ENCODE results near the gene RNU6-9.
A peak's percentile ranks its signal among the peaks of the same experiment; 100 is the strongest.
"Not testable (repeated sequence)": the region's sequence is repeated elsewhere in the genome, so short reads cannot be mapped to it uniquely, and the experiment has no call there.

Gene RNU6-9

DNA sequence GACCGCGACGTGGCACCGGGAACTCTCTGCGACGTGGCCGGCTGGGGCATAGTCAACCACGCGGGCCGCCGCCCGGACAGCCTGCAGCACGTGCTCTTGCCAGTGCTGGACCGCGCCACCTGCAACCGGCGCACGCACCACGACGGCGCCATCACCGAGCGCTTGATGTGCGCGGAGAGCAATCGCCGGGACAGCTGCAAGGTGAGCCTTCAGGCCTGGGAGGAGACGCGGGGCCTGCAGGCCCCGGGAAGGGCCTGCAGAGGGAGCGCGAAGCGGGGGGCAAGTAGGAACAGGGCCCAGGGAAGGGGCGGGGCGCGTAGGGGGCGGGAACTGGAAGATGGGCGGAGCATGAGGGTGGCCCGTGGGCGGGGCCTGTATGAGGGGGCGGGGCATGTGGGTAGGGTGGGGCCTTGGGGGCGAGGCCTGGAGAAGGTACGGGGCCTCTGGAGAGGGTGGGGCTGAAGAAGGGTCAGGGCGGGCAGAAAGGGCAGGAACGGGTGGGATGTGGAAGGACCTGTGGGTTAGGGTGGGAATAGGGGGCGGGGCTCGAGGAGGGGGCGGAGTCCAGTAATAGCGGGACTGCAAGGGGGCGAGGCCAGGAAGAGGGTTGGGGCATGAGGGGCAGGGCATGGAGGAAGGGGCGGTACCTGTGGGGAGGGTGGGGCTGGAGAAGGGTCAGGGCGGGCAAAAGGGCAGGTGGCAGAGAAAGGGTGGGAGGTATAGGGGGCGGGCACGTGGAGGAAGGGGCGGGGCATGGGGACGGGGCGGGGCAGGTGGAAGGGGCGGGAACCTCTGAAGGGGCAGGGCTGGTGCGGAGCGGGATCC, 31.3 kb upstream of the RNU6-9 start:
- DNase-seq (ENCODE audit: low spot score) = peak; percentile 93

DNA sequence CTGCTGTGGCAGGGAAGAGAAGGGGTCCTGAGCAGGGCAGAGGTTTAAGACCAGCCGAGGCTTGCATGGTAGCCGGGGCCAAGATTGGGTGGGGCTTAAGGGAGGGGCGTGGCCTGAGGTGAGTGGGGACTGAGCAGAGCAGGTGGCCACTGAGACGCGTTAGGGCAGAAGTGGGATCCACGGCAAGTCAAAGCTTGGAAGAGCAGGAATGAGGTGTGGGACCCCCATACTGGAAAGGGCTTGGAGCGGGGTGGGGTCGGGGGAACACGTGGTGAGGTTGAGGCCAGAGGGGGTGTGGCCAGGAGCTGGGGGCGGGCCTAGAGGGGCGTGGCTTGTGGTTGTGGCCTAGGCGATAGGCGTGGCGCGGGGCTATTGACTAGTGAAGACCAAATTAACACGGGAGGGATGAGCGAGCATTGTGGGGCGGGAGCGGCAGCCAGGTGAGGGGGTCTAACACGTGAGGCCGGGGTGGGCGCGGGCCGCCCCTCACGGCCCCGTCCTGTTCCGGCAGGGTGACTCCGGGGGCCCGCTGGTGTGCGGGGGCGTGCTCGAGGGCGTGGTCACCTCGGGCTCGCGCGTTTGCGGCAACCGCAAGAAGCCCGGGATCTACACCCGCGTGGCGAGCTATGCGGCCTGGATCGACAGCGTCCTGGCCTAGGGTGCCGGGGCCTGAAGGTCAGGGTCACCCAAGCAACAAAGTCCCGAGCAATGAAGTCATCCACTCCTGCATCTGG, 30.5 kb upstream of the RNU6-9 start:
- peak; percentile 88 for DNase-seq (ENCODE audit: low spot score)

DNA sequence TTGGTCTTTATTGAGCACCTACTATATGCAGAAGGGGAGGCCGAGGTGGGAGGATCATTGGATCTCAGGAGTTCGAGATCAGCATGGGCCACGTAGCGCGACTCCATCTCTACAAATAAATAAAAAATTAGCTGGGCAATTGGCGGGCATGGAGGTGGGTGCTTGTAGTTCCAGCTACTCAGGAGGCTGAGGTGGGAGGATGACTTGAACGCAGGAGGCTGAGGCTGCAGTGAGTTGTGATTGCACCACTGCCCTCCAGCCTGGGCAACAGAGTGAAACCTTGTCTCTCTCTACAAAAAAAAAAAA, 30.0 kb upstream of the RNU6-9 start:
- no peak for DNase-seq (ENCODE audit: low spot score)

DNA sequence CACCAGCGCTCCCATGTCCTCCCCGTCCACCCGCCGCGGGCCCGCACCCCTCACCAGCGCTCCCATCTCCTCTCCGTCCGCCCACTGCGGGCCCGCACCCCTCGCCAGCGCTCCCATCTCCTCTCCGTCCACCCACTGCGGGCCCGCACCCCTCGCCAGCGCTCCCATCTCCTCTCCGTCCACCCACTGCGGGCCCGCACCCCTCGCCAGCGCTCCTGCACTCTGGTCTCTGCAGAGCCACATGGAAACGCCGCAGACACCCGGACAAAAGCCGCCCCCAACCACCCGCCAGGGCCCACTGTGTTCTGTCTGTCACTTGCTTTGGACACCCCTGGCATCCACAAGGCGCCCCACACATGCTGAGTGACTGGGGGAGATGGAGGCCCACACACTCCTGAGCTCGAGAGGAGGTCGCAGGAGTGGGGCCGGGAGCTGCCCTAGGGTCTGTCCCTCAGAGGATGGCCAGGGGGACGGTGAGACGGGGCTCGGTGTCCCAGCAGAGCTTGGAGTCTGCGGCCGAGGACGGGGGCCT, 26.4 kb upstream of the RNU6-9 start:
- DNase-seq (ENCODE audit: low spot score) = no peak

DNA sequence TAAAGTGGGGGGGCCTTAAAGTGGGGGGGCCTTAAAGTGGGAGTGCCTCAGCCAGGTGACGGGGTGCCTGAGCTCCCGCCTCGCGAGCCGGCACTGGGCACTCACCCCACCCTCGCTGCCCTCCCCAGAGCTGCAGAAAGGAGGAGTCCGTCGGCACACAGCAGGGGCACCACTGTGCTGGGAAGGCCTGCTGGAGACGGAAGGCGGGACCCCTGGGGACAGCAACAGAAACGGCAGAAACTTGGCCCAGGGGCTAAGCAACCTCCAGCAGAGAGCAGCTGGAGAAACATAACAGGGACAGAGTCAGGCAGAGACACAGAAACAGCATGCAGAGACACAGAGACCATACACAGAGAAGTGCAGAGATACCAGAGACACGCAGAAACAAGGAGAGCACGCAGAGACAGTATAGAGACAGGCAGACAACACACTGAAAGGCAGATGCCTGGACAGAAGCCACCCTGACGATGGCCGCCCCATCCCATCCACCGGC, 25.9 kb upstream of the RNU6-9 start:
- DNase-seq (ENCODE audit: low spot score) = no peak

DNA sequence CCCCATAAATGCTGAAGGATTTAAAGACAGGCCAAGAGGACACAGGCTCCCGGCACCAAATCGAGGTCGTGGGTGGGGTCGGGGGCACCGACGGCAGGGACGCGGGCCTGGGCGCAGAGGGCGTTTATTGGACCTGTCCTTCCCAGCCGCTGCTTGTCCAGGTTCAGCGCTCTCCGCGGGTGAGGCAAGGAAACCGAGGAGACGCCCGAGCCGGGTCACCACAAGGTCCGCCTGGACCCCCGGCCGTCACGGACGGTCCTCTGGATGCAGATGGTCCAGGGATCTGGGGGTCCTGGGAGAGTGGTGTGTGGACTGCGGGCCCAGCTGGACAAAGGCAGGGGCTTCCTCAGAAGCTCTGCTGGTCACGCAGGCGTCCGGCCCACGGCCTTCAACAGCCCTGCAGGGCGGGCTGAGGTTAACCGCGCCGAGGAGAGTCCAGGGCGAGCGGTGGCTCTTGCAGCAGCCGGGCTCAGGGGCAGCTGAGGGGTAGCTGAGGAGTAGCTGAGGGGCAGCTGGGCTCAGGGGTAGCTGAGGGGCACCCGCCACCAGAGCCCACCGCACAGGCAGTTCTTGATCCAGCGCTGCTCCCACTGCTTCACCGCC, 25.3 kb upstream of the RNU6-9 start:
- no peak for DNase-seq (ENCODE audit: low spot score)

DNA sequence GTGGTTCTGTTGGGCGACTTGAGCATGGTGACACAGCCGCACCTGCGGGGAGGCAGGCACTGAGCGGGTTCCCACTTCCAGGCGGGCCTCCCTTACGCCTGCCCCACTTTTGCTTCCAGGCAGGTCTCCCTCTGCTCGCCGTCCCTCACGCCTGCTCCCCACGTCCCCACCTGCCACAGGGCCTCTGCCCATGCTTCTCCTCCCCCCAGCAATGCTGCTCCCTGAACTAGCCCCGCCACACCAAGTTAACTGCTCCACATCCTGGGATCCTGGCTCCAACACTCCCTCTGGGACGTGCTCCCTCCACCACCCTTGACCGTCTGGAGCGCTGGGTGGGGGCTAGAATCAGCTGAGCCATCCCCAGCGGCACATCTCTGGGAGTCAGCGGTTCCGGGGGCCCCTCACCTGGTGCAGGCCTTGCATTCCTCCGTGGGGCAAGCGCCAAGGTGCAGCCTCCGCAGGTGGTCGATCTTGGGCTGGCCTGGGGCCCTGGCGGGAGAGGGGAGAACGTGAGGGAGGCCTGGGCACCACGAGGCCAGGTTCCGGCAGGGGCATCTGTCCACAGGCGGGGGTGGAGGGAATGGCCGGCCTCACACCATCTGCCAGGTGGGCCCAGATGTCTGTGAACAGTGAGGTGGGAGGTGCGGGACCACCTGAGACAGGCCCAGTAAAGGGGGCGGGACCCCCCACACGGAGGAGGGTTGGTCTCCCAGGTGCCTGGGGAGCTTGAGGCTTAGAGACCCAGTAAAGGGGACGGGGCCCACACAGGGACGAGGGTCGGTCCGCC, 24.6 kb upstream of the RNU6-9 start:
- DNase-seq (ENCODE audit: low spot score) = no peak

DNA sequence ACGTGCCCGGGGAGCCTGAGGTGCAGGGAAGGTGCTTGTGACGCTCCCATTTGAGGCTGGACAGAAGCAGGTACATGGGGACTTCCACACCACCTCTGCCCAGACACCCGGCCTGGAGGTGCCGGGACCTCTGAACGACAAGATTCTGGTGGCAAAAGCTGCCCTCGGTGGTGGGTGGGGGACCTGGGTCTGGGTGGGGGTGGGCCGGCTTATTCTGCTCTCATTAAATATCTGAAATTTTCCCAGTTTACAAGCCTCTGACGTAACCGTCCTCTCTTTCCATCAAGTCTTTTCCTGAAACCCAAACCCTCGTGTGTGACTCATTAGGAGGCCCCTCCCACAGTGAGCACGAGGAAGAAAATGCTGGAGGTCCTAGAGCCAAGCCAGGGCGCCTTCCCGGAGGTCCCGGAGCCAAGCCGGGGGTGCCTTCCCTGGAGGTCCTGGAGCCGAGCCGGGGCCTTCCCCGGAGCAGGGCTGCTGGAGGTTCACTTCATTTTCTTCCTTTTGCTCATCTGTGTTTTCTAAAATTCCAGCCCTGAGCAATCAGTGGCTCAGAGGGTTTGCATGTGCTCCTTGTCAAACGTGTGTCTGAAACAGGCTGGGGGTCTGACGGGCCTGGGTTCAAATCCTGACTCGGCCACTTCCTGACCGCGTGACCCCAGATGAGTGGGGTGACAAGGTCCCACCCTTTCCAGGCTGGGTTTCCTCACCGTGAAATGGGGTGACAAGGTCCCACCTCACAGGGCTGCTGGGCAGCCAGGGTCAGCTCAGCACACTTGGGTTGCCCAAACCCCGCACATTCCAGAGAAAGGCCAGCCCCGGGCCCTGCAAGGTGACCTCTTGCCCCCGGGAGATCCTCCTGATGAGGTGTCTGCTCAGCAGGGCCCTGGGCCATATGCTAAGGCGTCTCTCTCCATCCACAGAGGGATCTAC, 23.8 kb upstream of the RNU6-9 start:
- DNase-seq (ENCODE audit: low spot score) = no peak

DNA sequence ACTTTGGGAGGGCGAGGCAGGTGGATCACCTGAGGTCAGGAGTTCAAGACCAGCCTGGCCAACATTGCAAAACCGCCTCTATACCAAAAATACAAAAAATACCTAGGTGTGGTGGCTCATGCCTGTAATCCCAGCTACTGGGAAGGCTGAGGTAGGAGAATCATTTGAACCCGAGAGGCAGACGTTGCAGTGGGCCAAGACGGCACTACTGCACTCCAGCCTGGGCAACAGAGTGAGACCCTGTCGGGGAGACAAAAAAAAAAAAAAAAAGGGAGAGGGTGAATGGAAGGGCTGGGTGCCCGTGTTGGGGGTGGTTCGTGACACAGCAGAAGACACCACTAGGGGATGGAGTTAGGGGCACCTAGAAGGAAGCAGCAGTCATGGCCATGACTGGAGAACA, 23.0 kb upstream of the RNU6-9 start:
- no peak for DNase-seq (ENCODE audit: low spot score)

DNA sequence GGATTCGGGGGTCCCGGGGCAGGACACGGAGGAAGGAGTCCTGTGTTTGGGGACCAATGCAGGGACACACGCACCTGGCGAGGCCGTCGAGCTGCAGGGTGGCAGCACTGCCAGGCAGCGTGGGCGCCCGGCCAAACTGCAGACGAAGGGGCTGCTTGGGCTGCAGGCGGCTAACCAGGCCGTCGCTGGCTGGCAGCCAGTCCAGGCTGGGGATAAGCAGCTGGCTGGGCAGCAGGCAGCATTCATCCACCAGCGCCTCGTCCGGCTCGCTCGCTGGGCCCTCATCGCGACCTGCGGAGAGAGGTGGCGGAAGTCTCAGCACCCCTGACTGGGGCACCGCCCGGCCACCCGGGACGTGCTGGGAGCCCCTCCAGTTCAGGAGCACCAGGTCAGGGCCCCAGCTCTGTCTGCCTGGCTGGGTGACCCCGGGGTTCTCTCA, 22.3 kb upstream of the RNU6-9 start:
- no peak for DNase-seq (ENCODE audit: low spot score)

DNA sequence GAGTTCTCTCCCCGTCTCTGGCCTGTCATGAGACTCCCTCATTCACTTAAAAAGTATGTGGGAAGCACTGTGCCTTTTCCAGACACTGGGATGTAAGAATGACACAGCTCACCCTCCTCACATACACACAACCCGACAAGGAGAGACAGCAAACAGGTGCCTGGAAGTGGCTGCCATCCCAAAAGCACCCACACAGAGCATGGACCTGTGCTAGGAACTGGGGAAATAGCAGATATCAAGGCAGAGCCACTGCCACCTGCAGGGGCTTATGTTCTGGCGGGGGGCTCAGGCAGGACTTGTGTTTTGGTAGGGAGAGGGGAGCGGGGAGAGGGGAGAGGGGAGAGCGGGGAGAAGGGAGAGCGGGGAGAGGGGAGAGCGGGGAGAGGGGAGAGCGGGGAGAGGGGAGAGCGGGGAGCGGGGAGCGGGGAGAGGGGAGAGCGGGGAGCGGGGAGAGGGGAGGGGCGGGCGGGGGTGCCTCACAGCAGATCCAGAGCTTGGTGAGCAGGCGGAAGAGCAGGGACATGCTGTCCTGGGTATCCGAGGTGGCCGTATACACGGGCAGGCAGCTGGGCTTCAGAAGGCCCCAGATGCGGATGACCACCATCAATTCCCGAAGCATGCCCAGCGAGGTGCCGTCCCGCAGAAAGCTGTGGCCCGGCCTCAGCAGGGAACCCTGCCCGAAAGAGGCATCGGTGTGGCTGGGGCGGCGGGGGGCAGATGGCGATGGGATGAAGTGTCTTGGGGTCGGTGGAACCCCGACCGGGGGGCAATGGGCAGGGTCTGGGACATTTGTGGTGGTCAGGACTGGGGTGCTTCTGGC, 21.6 kb upstream of the RNU6-9 start:
- no peak for DNase-seq (ENCODE audit: low spot score)

DNA sequence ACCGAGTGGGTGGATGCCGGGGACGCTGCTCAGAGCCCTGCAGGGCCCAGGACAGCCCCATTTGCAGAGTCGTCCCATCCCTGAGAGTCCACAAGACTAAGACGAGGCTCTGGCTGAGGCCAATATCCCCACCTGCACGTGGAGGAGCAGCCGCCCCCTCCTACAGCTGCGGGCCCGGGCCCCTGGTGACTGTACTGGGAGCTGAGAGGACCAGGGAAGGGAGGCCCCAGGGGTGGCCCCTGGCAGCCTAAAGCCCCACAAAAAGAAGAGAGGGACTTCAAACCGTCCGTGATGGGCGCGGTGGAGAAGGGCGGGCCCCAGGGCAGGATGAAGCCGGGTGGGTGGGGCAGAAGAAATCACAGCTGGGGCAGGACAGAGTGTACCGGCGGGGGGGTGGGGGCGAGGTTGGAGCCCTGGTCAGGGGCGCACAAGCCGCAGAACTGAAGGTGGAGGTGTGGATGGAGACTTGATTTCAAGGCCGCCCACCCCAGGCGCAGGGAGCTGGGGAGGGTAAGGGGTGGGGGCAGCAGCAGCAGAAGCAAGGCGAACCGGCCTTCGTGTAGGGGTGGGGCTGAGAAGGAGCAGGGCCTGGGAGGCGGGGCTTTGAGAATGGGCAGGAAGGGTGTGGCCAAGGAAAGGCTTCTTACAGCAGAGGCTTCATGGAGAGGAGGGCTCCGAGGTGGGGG, 20.9 kb upstream of the RNU6-9 start:
- DNase-seq (ENCODE audit: low spot score) = peak; percentile 75

DNA sequence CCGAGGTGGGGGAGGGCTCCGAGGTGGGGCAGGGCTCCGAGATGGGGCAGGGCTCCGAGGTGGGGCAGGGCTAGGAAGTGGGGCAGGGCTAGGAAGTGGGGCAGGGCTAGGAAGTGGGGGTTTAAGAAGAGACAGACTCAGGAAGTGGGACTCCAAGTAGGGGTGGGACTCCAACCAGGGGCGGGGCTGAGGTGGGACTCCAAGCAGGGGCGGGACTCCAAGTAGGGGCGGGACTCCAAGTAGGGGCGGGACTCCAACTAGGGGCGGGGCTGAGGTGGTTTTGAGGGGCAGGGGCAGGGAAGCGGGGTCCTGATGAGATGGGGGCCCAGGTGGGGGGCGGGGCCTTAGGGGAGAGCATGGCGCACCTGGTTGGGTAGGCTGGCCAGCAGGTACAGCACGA, 20.2 kb upstream of the RNU6-9 start:
- no peak for DNase-seq (ENCODE audit: low spot score)

DNA sequence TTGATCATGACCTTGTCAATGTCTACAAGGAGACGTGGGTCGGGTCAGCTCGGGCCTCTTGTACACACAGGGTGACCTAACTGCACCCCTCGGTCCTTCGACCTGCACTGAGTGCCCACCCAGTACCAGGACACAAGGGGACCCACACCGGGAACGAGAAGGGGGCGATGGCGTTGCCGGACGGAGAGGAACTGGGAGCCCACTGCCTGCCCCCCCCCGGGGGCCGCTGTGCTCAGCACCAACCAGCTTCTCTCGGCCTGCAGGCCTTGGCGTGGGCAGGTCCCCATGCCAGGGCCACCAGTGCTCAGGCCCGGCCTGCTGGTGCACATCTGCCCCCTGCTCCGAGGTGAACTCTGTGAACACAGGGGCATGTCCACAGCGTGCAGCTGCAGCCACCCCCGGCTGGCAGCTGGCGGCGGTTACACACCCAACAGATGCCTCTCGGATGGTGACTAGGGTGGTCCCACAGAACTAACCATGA, 19.7 kb upstream of the RNU6-9 start:
- DNase-seq (ENCODE audit: low spot score) = no peak

DNA sequence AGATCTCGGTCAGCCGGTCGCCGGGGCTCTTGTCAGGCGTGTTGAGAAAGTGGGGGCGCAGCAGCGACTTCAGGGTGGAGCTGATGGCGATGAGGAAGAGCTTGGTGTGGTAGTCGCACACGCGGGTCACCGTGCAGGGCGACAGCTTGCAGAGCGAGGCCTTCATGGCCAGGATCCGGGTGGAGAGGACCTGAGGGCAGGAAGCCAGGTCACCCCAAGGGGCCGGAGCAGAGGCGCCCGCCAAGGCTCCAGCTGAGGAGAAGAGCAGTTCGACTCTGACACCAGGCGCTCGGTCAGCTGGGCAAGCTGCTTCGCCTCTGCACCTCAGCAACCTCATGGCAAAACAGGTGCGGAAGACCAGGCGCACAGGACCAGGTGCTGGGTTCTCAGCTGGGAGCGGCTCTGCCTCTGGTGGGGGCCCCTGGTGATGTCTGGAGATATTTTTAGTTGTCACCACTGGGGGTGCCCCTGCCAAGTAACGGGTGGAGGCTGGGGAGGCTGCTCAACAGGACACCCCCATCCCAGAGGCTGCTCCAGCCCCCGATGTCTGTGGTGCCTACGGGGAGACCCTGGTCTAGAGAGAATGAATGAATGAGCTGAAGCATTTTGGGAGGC, 17.9 kb upstream of the RNU6-9 start:
- DNase-seq (ENCODE audit: low spot score) = no peak

DNA sequence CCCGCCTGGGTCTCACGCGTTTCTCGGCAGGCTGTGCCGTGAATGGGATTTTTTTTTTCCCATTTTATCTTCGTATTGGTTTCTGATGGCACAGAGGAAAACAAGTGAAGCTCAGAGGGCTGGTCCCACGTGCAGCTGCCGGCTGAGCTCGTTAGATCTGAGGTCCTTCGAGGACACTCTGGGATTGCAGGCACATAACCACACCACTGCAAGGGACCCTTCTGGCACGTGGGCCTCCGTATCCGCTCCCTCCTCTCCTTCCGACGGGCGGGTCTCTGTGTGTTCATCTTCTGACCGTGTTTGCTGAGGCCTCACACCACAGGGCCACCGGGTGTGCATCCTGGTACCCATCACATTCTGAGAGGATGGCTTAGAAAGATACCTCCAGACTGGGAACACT, 17.2 kb upstream of the RNU6-9 start:
- DNase-seq (ENCODE audit: low spot score) = no peak

DNA sequence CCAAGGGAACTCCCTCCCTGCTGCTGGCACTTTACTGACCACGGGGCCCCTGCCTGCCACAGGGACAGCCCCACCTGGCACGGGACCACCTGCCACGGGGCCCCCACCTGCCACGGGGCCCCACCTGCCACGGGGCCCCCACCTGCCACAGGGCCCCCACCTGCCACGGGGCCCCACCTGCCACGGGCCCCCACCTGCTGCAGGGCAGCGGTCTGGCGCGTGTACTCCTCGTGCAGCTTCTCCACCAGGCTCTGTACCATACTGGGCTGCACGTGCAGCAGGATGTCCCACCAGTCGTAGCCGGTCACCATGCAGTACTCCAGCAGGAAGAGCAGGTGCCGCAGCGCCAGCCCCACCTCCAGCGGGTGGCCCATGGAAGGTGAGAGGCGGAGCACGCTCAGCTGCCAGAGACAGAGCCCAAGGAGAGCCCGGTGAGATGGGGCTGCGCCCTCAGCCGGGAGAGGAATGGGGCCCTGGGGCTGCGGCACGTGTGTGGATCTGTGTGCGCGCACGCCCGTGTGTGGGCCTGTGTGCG, 16.4 kb upstream of the RNU6-9 start:
- DNase-seq (ENCODE audit: low spot score) = no peak

DNA sequence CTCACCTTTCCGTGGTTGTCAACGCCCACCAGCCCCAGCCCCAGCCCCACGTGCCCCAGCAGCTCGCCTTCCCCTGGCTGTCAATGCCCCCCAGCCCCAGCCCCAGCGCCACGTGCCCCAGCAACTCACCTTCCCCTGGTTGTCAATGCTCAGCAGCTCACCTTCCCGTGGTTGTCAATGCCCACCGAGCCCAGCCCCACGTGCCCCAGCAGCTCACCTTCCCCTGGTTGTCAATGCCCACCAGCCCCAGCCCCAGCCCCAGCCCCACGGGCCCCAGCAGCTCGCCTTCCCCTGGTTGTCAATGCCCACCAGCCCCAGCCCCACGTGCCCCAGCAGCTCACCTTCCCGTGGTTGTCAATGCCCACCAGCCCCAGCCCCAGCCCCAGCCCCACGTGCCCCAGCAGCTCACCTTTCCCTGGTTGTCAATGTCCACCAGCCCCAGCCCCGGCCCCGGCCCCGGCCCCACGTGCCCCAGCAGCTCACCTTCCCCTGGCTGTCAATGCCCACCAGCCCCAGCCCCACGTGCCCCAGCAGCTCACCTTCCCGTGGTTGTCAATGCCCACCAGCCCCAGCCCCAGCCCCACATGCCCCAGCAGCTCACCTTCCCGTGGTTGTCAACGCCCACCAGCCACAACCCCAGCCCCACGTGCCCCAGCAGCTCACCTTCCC, 15.2 kb upstream of the RNU6-9 start:
- not testable (repeated sequence) for DNase-seq (ENCODE audit: low spot score)
